HG02840 (cell line): ENCODE results near the gene GDF7.

Experiments
- ATAC-seq: cut with Tn5 transposase; IDR thresholded peaks from one replicate; pipeline ENCODE4 v1.9.1; 2021; ENCODE audit warnings: mild to moderate bottlenecking, moderate library complexity, moderate number of reproducible peaks; ENCODE audit not compliant: unreplicated experiment, low FRiP score

The GDF7 gene

DNA sequence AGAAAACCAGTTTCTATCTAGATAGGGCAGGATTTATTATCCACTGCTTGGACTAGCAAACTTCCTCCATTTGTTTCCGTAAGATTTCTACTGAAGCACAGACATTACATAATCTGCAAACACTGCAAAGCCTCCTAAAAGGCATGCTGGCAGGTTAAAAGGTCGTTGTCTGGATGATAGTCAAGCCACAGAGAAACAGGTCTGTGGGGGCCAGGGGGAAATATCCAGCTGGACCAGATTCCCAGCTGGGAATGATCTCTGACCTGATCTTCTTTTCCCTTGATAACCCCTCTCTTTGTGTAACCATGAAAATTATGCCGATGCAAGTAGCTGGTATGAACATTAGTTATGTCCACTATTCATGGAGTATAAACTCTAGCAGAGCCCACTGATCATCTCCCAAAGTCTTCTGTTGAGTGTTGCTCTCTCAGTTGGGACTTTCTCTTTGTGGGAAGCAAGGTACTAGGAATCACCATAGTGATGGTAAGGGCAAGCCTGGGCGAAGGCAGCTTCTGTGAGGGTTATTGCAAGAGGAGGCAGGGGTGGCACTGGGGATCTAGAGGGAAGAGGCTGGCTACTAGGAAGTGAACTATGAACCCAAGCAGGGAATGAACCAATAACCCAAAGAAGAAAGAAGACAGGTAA is 61.3 kb downstream of the GDF7 start:
- no peak for ATAC-seq
